ENCODE measurements around the gene GPHA2. TPM values are rescaled to one million over a fixed set of nuclear protein-coding genes. Genes with fewer than 3 reads are reported as not detected.
A peak's percentile ranks its signal among the peaks of the same experiment; 100 is the strongest.

GPHA2 gene
- total RNA-seq, 1 donor from 2014 or later: not detected

- H3K4me3 Mint-ChIP-seq (ENCODE audit: unreplicated experiment): no peak overlapping the region
- no peaks in the 10 kb centered on the region for H4K20me1 ChIP-seq (ENCODE audit: insufficient read depth, low read length)
- FAIRE-seq: no peak
These were observed 42.9 kb downstream of the GPHA2 start for GRCh38 chr11:64892838-64893193.

GRCh38 chr11:64892411-64892831 lies 43.3 kb downstream of the GPHA2 start:
- H3K4me1 Mint-ChIP-seq (ENCODE audit: low read depth, unreplicated experiment): peaks cover 7% of the 10 kb centered on the region
- H3K4me3 Mint-ChIP-seq (ENCODE audit: unreplicated experiment): no peak overlapping the region
- no peak for TF ChIP-seq EZH2 (IDR thresholded peaks at IDR 0.05; ENCODE audit: insufficient read depth, low read length)
- H3K9me3 Mint-ChIP-seq (ENCODE audit: unreplicated experiment): no peaks in the 10 kb centered on the region
- H3K9me3 ChIP-seq (ENCODE audit: insufficient read depth, low read depth, low read length): no peaks in the 10 kb centered on the region
- H3K36me3 ChIP-seq (ENCODE audit: insufficient read depth, low read length): peaks cover 4% of the 10 kb centered on the region
- no peaks in the 10 kb centered on the region for H3K27me3 ChIP-seq (ENCODE audit: insufficient read depth, low read length)
- H3K36me3 Mint-ChIP-seq (ENCODE audit: low read depth, unreplicated experiment): peaks cover 2% of the 10 kb centered on the region
- H3K27ac ChIP-seq (ENCODE audit: low read depth, low read length): no peak overlapping the region
- no peak overlapping the region for H2AFZ ChIP-seq (ENCODE audit: low read depth, low read length)
- peaks cover 8% of the 10 kb centered on the region for H3K4me1 ChIP-seq (ENCODE audit: insufficient read depth, low read length)
- H3K27ac Mint-ChIP-seq (ENCODE audit: unreplicated experiment): no peak overlapping the region
- DNase-seq (ENCODE audit: low read depth) (no peak), FAIRE-seq (no peak)
- H4K20me1 ChIP-seq (ENCODE audit: insufficient read depth, low read length): no peaks in the 10 kb centered on the region
- H3K4me2 ChIP-seq (ENCODE audit: low read length): no peak overlapping the region
- no peak overlapping the region for H3K4me3 ChIP-seq (ENCODE audit: insufficient read depth, low read depth, low read length)
- peaks cover 2% of the 10 kb centered on the region for H3K27me3 Mint-ChIP-seq (ENCODE audit: low read depth, unreplicated experiment)
- H3K9ac ChIP-seq (ENCODE audit: low read length): no peak overlapping the region
- H3K79me2 ChIP-seq (ENCODE audit: insufficient read depth, low read length): no peaks in the 10 kb centered on the region

More at GRCh38 chr11:64892838-64893193, 42.9 kb downstream of the GPHA2 start:
- Histone ChIP-seq H3K4me1 (ENCODE audit: insufficient read depth, low read length) (peaks cover 8% of the 10 kb centered on the region), H3K27ac (ENCODE audit: low read depth, low read length) (no peak overlapping the region), H3K27me3 (ENCODE audit: insufficient read depth, low read length) (no peaks in the 10 kb centered on the region), H3K36me3 (ENCODE audit: insufficient read depth, low read length) (peaks cover 4% of the 10 kb centered on the region), H3K79me2 (ENCODE audit: insufficient read depth, low read length) (no peaks in the 10 kb centered on the region), H3K4me3 (ENCODE audit: insufficient read depth, low read depth, low read length) (no peak overlapping the region), H3K9me3 (ENCODE audit: insufficient read depth, low read depth, low read length) (no peaks in the 10 kb centered on the region), H3K4me2 (ENCODE audit: low read length) (no peak overlapping the region), H3K9ac (ENCODE audit: low read length) (no peak overlapping the region), H2AFZ (ENCODE audit: low read depth, low read length) (no peak overlapping the region)
- H3K9me3 Mint-ChIP-seq (ENCODE audit: unreplicated experiment): no peaks in the 10 kb centered on the region
- H3K27me3 Mint-ChIP-seq (ENCODE audit: low read depth, unreplicated experiment): peaks cover 2% of the 10 kb centered on the region
- TF ChIP-seq EZH2 (IDR thresholded peaks at IDR 0.05; ENCODE audit: insufficient read depth, low read length) (no peak), CTCF (IDR thresholded peaks at IDR 0.05; ENCODE audit: insufficient read depth, low read depth, low read length) (no peak)
- peaks cover 2% of the 10 kb centered on the region for H3K36me3 Mint-ChIP-seq (ENCODE audit: low read depth, unreplicated experiment)
- DNase-seq (ENCODE audit: low read depth): no peak
- H3K4me1 Mint-ChIP-seq (ENCODE audit: low read depth, unreplicated experiment): peaks cover 6% of the 10 kb centered on the region
- H3K27ac Mint-ChIP-seq (ENCODE audit: unreplicated experiment): no peak overlapping the region

- Mint-ChIP-seq H3K9me3 (ENCODE audit: unreplicated experiment) (no peaks in the 10 kb centered on the region), H3K4me1 (ENCODE audit: low read depth, unreplicated experiment) (peaks cover 8% of the 10 kb centered on the region), H3K27me3 (ENCODE audit: low read depth, unreplicated experiment) (peaks cover 2% of the 10 kb centered on the region), H3K27ac (ENCODE audit: unreplicated experiment) (peak overlapping the region; percentile 62), H3K36me3 (ENCODE audit: low read depth, unreplicated experiment) (peaks cover 2% of the 10 kb centered on the region), H3K4me3 (ENCODE audit: unreplicated experiment) (no peak overlapping the region)
- H4K20me1 ChIP-seq (ENCODE audit: insufficient read depth, low read length): no peaks in the 10 kb centered on the region
- H3K4me1 ChIP-seq (ENCODE audit: insufficient read depth, low read length): peaks cover 8% of the 10 kb centered on the region
- H3K27me3 ChIP-seq (ENCODE audit: insufficient read depth, low read length): no peaks in the 10 kb centered on the region
- peaks cover 4% of the 10 kb centered on the region for H3K36me3 ChIP-seq (ENCODE audit: insufficient read depth, low read length)
- DNase-seq (ENCODE audit: low read depth): no peak
- H3K27ac ChIP-seq (ENCODE audit: low read depth, low read length): no peak overlapping the region
- H3K4me3 ChIP-seq (ENCODE audit: insufficient read depth, low read depth, low read length): no peak overlapping the region
- no peaks in the 10 kb centered on the region for H3K9me3 ChIP-seq (ENCODE audit: insufficient read depth, low read depth, low read length)
- no peak for FAIRE-seq
- no peak overlapping the region for H3K4me2 ChIP-seq (ENCODE audit: low read length)
- TF ChIP-seq EZH2 (IDR thresholded peaks at IDR 0.05; ENCODE audit: insufficient read depth, low read length) (no peak), CTCF (IDR thresholded peaks at IDR 0.05; ENCODE audit: insufficient read depth, low read depth, low read length) (no peak)
- no peaks in the 10 kb centered on the region for H3K79me2 ChIP-seq (ENCODE audit: insufficient read depth, low read length)
- H2AFZ ChIP-seq (ENCODE audit: low read depth, low read length): no peak overlapping the region
- no peak overlapping the region for H3K9ac ChIP-seq (ENCODE audit: low read length)
These were observed 43.8 kb downstream of the GPHA2 start for GRCh38 chr11:64891880-64892279.
